Measurements from ENCODE around the gene RBMS1. TPM values are rescaled to one million over a fixed set of nuclear protein-coding genes. Genes with fewer than 3 reads are reported as not detected.
A peak's percentile ranks its signal among the peaks of the same experiment; 100 is the strongest.

Gene RBMS1
- polyA plus RNA-seq, 1 experiment: 107 TPM

DNA sequence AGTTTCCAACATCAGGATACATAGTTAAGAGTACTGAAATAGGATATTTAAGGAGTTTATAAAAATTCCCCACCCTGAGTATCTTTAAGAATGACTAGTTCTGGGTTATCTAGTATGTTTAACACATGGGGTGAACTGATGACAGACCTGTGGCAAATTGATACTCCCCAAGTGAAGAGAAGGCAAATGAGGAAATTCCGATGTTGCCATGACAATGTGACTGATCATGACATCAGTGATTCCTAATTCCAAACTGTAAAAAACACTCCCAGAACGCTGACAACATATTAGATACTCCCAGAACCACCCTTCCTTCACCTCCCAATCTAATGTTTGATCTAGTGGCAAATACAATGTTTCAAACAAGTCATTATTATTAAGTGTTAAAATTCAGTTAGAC lies 77.6 kb downstream of the RBMS1 start:
- DNase-seq (ENCODE audit: low read depth, low spot score): no peak
- TF ChIP-seq, protein P1, sequence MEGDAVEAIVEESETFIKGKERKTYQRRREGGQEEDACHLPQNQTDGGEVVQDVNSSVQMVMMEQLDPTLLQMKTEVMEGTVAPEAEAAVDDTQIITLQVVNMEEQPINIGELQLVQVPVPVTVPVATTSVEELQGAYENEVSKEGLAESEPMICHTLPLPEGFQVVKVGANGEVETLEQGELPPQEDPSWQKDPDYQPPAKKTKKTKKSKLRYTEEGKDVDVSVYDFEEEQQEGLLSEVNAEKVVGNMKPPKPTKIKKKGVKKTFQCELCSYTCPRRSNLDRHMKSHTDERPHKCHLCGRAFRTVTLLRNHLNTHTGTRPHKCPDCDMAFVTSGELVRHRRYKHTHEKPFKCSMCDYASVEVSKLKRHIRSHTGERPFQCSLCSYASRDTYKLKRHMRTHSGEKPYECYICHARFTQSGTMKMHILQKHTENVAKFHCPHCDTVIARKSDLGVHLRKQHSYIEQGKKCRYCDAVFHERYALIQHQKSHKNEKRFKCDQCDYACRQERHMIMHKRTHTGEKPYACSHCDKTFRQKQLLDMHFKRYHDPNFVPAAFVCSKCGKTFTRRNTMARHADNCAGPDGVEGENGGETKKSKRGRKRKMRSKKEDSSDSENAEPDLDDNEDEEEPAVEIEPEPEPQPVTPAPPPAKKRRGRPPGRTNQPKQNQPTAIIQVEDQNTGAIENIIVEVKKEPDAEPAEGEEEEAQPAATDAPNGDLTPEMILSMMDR (IDR thresholded peaks at IDR 0.05; ENCODE audit: low read depth, low read length): no peak
- Histone ChIP-seq H3K27ac (ENCODE audit: low read depth, low read length) (no peak overlapping the region), H3K27me3 (ENCODE audit: control insufficient read depth, insufficient read depth, low read length) (no peaks in the 10 kb centered on the region), H3K9me3 (ENCODE audit: control insufficient read depth, insufficient read depth, low read length) (no peaks in the 10 kb centered on the region), H3K4me3 (ENCODE audit: low read depth, low read length) (no peak overlapping the region)
- CTCF ChIA-PET: interaction anchor here (1.2 kb wide), 1 partner anchor 502 kb away, joined by 3 read pairs; no protein-coding TSS in a partner anchor
- POLR2A ChIA-PET: no interaction called here

DNA sequence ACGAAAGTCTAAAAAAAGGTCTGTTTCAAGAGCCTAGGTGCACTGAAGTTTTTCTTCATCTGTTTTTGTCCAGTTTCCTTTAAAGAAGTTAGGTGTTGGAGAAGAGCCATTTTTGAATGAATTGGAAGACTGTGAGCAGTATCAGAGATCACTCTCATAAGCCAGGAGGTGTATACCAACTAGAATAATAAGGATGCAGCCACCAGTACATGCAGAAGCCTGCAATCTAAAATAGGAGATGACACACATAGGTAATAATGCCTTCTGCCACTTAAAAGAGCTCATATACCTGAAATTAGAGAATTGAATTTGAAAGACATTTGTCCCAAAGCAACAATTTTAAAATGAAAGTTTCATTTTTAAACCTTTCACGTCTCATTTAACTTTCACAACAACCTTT lies 81.7 kb downstream of the RBMS1 start:
- Histone ChIP-seq H3K27ac (ENCODE audit: low read depth, low read length) (no peak overlapping the region), H3K27me3 (ENCODE audit: control insufficient read depth, insufficient read depth, low read length) (no peaks in the 10 kb centered on the region), H3K4me3 (ENCODE audit: low read depth, low read length) (no peak overlapping the region), H3K9me3 (ENCODE audit: control insufficient read depth, insufficient read depth, low read length) (no peaks in the 10 kb centered on the region; the same call in 1 of the 2 replicates)
- ChIA-PET POLR2A (no interaction called here), CTCF (no interaction called here)
- DNase-seq (ENCODE audit: low read depth, low spot score): no peak
- TF ChIP-seq, protein P1 (IDR thresholded peaks at IDR 0.05; ENCODE audit: low read depth, low read length): no peak

DNA sequence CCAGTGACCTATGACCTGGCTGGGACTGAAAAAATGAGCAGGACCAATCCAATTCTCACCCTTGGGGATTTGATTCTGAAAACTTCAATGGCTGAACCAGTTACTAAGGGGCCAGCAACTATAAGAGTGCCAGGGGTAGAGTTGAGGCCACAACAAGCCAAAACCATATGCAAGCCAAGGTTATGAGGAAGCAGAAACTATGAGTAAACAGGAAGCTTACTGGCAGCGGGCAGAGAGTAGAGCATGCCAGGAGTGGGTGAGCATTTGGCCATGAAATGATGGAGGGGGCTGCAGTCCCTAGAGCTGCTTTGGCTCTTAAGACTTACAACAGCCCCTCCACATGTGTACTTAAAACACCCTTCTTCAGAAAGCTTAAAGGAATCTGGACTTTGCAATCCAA lies 82.4 kb downstream of the RBMS1 start:
- no peak for DNase-seq (ENCODE audit: low read depth, low spot score)
- Histone ChIP-seq H3K27me3 (ENCODE audit: control insufficient read depth, insufficient read depth, low read length) (no peaks in the 10 kb centered on the region), H3K9me3 (ENCODE audit: control insufficient read depth, insufficient read depth, low read length) (no peaks in the 10 kb centered on the region; the same call in 1 of the 2 replicates), H3K27ac (ENCODE audit: low read depth, low read length) (peak overlapping the region; percentile 22), H3K4me3 (ENCODE audit: low read depth, low read length) (no peak overlapping the region)
- TF ChIP-seq, protein P1 (IDR thresholded peaks at IDR 0.05; ENCODE audit: low read depth, low read length): no peak
- ChIA-PET POLR2A (no interaction called here), CTCF (no interaction called here)

DNA sequence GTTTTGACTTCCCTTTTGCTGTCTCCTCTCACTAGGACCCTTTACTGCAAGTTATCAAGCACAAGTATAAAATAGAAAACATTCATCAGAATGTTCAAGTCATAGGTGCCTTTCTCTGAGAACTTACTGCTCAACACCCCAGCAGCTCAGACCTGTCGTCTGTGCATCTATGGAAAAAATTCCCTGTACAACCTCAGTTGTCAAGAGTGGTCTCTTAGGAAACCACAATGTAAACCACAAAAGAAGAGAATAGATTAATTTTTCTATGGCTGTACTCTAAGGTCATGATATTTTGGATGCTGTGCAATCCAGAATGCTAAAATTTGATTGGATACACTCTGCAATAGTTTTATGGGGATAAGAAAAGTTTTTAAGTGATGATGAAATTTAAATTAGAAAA lies 84.1 kb downstream of the RBMS1 start:
- H3K4me3 ChIP-seq (ENCODE audit: low read depth, low read length): no peak overlapping the region
- CTCF ChIA-PET: no interaction called here
- no peak overlapping the region for H3K27ac ChIP-seq (ENCODE audit: low read depth, low read length)
- TF ChIP-seq, protein P1 (IDR thresholded peaks at IDR 0.05; ENCODE audit: low read depth, low read length): no peak
- no peaks in the 10 kb centered on the region; the same call in 1 of the 2 replicates for H3K9me3 ChIP-seq (ENCODE audit: control insufficient read depth, insufficient read depth, low read length)
- no peak for DNase-seq (ENCODE audit: low read depth, low spot score)
- H3K27me3 ChIP-seq (ENCODE audit: control insufficient read depth, insufficient read depth, low read length): no peaks in the 10 kb centered on the region
- POLR2A ChIA-PET: no interaction called here

DNA sequence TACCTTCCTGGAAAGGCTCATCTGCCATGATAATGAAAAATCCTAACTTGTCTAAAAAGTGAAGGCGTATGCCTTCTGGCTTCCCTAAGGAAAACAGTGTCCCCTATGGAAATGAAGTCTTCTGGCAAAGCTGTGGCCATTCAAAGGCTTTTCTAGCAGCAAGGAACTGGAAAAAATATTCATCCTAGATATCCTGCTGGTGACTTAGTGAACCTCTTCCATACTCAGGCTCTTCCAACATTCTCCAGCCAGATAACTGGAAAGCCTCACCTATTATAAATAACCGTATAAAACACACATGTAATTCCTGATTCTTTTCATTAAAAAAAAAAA lies 84.7 kb downstream of the RBMS1 start:
- CTCF ChIA-PET: no interaction called here
- POLR2A ChIA-PET: interaction anchor here (0.7 kb wide), 1 partner anchor 87 kb away, joined by 3 read pairs; no protein-coding TSS in a partner anchor

More for the DNA sequence above, 84.7 kb downstream of the RBMS1 start:
- no peaks in the 10 kb centered on the region; the same call in 1 of the 2 replicates for H3K9me3 ChIP-seq (ENCODE audit: control insufficient read depth, insufficient read depth, low read length)
- no peaks in the 10 kb centered on the region for H3K27me3 ChIP-seq (ENCODE audit: control insufficient read depth, insufficient read depth, low read length)
- DNase-seq (ENCODE audit: low read depth, low spot score): no peak
- no peak overlapping the region for H3K27ac ChIP-seq (ENCODE audit: low read depth, low read length)
- TF ChIP-seq, protein P1 (IDR thresholded peaks at IDR 0.05; ENCODE audit: low read depth, low read length): no peak; the same call in 1 of the 2 replicates
- H3K4me3 ChIP-seq (ENCODE audit: low read depth, low read length): no peak overlapping the region
